ENCODE data around the gene HSPA12B.

DNA sequence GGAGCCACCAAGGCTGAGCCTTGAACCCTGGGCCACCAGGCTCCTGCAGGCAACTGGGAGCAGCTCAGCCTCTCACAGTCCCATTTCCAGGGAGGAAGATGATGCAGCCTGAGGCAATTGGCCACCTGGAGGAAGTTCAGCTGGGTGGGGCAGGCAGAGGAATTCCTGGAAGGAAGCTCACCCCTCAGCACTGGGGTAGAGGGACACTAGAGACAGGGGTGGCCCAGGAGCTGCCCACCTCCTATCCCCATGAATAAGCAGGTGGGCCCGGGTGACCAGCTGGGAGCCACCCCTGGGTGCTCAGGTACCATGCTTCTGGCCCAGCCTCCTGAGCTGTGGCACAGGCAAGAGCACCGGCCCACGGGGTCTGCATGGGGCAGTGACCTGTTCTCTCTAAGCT is 3.6 kb upstream of the HSPA12B start:
- TF ChIP-seq JUN (CRISPR knock-in tag; IDR thresholded peaks at IDR 0.05) (no peak), ZBTB7A (CRISPR knock-in tag; IDR thresholded peaks at IDR 0.05) (no peak), CTCF (CRISPR knock-in tag; IDR thresholded peaks at IDR 0.05) (no peak), REST (IDR thresholded peaks at IDR 0.05; ENCODE audit: borderline replicate concordance in 1 of 2, low read depth in 1 of 2, low read length in 2 of 2) (no peak), KDM1A (CRISPR knock-in tag; IDR thresholded peaks at IDR 0.05) (no peak), ZNF235 (CRISPR knock-in tag; IDR thresholded peaks at IDR 0.05; ENCODE audit: borderline replicate concordance) (no peak), GABPB1 (CRISPR knock-in tag; IDR thresholded peaks at IDR 0.05) (no peak), ZNF749 (CRISPR knock-in tag; IDR thresholded peaks at IDR 0.05; ENCODE audit: borderline replicate concordance) (no peak), ZNF607 (CRISPR knock-in tag; IDR thresholded peaks at IDR 0.05; ENCODE audit: borderline replicate concordance) (no peak), SP1 (IDR thresholded peaks at IDR 0.05) (no peak), SP1 (CRISPR knock-in tag; IDR thresholded peaks at IDR 0.05) (no peak)
- TF ChIP-seq, protein P1, sequence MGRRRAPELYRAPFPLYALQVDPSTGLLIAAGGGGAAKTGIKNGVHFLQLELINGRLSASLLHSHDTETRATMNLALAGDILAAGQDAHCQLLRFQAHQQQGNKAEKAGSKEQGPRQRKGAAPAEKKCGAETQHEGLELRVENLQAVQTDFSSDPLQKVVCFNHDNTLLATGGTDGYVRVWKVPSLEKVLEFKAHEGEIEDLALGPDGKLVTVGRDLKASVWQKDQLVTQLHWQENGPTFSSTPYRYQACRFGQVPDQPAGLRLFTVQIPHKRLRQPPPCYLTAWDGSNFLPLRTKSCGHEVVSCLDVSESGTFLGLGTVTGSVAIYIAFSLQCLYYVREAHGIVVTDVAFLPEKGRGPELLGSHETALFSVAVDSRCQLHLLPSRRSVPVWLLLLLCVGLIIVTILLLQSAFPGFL (CRISPR knock-in tag; IDR thresholded peaks at IDR 0.05) = no peak

Data from HepG2 (cell line).